Activated CD4-positive, alpha-beta T cell treated with anti-CD3 and anti-CD28 coated beads for 24 hours (primary cell): ENCODE data around the gene TGFBR1.
"Not testable (repeated sequence)": the region's sequence is repeated elsewhere in the genome, so short reads cannot be mapped to it uniquely, and the experiment has no call there.

Experiments used
- DNase-seq, 2 donors: peaks; one replicate each; pipeline ENCODE4 v3.0.0-alpha.2; 2020; ENCODE audit warnings: low read depth in 2 of 2

The TGFBR1 gene

DNA sequence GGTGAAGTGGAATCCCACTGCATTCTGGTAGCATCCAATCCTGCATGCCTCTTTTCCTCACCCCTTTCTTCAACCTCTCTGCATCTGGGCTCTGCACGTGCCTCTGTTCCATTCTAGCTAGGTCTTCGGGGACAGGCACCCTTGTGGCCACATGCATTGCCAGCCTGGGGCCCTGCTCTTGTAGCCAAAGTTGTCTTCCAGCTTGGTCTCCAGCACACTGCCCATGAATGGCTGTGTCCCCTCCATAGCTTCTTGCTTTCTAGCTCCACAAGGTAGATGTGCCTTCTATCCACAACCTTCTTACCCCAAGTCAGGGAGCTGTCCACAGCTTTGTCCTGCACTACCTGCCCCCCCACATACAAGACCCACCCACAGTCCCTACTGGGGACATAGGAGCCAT, 84.3 kb downstream of the TGFBR1 start:
- DNase-seq: no peak

DNA sequence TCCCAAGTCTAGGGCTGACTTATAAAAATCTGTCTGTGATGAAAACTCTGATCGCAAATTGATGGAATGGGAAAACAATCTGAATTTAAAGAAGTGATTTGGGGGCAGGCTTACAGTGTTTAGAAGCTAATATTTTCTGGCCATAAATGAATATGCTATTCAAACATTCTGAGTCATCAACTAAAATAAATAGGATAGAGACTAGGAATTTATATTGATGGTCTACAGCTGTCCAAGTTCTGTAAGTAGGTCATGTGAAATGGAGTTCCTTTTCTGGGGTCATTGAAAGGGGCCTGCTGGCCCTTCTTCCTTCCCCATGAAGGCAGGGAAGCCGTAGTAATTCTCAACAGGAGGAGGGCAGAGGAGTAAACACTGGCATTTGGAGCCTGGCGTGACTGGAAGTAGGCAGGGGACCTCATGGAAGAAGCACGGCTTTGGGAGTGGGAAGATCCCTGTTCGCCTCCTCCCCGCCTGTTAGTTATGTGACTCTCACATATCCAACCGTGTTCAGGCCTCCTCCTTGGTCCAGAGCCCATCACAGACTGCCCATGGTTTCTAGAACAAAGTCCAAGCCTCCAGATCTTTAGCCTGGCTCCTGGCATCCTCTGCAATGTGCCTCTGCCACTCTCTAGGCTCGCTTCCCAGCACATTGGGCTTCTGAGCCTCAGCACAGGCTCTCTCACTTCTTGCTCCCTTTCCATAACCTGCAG, 85.1 kb downstream of the TGFBR1 start:
- no peak for DNase-seq

DNA sequence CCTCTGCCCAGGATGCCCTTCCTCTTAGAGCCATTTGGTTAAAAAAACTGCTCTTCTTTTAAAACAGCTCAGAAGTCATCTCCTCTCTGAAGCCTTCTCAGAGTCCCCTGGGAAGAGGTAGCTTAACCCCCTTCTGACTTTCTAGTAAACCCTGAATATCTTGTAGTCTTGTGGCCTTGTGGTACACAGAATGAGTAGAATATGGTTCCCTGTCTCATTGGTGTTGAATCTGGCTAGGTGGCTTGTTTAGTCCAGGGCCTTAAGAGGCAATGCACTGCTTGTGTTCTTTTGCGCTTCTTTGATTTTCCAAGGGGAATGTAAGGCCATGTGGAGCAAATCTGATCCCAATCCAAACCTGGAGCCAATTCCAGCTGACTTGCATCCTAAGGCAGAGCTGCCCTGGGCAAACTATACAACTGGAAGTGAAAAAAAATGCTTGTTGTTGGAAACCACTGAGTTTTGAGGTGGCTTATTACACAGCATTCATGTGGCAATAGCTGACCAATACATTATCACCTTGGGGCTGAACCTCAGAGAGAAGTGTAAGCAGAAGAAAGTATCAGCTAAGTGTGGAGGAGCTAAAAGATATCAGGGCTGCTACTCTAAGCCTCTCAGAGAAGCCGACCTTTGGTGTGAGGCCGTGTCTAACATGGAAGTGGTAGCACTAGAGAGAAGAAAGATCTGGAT, 85.8 kb downstream of the TGFBR1 start:
- DNase-seq: no peak

DNA sequence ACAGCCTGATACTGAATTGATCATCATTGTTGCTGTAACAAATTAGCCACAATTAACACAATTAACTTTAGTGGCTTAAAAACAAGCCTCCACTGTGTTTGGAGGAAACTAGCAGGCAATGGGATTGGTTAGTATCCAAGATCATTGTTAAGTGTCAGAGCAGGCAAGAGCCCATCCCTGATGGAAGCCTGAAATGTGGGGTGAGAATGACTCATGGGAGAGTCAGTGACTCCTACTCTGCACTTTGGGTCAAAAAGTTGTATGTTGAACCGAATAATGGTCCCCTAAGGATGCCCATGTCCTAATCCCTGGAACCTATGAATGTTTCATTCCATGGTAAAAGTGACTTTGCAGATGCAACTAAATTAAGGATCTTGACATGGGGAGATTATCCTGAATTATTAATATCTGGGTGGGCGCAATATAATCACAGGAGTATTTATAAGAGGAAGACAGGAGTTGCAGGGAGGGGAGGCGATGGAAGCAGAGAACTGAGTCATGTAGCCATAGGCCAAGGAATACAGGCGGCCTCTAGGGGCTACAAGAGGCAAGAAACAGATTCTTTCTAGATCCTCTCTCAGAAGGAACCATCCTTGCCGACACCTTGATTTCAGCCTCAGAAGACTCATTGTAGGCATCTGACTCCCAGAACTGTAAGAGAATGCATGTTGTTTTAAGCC, 88.0 kb downstream of the TGFBR1 start:
- DNase-seq: no peak

DNA sequence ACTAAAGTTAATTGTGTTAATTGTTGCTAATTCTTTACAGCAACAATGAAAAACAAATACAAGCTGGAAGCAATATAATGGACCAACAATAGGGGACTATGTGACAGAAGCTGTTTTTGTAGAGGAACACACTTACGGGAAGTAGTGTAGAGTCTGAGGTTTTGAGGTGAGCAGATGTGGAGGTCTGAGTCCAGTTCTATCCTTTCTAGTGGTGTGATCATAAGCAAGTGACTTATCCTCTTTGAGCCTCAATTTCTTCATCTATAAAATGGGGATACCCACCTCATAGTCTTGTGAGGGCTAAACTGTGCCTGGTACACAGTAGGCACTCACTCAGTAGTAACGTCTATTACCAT, 88.5 kb downstream of the TGFBR1 start:
- DNase-seq: no peak

DNA sequence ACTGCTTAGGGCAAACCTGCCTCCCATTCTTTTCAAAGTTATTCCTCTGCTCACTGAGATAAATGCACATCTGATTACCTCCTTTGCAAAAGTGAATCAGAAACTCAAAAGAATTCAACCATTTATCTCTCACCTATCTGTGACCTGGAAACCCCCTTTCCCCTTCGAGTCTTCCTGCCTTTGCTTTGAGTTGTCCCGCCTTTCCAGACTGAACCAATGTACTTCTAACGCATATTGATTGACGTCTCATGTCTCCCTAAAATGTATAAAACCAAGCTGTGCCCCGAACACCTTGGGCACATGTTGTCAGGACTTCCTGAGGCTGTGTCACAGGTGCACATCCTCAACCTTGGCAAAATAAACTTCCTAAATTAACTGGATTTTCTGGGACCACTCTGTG, 91.6 kb downstream of the TGFBR1 start:
- not testable (repeated sequence) for DNase-seq

DNA sequence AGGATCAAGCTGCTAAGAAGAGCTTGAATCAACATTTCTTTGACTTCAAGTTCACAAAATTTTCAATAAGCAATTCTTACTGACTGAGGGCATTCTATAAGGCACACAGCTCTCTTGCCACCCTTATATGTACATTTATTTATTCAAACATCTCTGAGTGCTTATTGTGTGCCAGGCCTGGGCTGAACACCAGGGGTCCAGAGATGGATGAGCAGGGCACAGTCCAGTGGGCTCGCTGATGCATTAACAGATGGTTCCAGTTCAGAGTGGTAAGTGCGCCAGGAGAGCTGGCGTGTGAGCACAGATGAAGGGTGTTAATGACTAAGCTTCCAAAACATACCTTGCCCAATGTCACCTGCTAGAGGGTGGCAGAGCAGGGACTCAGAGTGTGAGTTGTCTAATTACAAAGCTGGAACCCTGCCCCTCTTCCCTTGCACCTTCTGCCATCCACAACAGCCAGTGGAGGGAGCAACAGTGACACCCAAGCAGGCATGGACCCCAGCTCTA, 92.3 kb downstream of the TGFBR1 start:
- DNase-seq: no peak

DNA sequence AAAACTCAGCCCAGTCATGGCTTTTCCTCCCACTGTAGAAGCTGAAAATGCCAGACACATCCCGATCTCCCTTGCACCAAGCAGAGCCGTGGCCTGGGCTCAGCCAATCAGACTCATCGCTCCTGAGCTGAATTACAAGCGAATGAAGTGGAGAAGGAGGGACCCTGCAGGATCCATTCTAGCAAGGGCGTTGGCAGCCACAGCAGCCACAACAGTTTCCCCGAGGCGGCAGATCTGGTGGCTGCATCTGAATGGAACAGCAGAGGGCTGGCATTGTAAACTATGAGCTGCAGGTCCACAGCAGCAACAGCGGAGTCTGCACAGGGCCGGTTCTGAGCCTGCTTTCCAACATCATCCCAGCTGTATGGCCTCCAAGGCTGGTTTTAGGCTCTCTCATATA, 93.1 kb downstream of the TGFBR1 start:
- no peak for DNase-seq

DNA sequence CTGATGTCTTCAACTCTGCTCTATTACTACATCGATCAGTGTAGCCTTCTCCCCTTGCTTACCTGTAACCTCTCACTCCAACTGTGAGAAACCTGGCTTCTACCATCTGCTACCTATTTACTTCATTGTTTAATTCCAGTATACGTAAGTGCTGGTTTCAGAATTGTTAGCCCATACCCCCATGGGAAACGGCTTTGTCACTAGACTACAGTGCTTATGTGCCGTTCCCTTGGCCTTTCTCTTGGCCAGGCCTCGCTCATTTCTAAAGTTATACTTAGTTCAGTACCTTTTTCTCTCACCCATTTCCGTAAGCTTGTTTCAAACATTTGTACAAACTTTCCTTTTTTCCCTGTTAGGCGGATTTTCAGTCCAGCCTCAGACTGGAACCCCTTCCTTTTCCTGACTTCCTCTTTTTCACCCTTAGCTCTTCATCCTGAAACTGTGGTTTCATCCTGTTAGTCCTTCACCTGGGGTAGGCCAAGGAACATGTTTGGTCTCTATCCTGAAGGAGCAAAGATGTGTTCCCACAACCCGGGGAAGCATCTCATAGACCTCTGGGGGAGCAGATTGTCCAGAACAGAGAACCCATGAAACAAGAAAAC, 95.1 kb downstream of the TGFBR1 start:
- DNase-seq: no peak

DNA sequence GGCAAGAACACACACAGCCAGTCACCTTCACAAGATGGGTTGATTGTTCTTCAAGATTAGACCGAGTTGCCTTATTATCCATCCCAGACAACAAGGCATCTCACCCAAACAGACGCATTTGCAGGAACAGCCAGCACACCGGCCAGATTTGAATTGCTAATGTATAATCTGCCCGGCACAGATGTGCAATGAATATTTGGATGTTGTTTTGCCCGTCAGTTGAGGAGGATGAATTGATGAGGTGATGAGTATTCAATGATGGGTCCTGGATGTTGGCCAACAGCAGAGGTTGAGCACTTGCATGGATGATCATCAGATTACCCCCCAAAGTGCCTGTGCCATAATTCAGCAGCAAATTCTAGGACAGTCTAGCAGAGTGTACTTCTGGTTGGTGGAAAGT, 96.7 kb downstream of the TGFBR1 start:
- no peak for DNase-seq
